Vagina (tissue), 1 donor: ENCODE measurements around the gene RAET1L. TPM values are rescaled to one million over a fixed set of nuclear protein-coding genes. Genes with fewer than 3 reads are reported as not detected.

ENCODE experiments used
- total RNA-seq: library from RNA; depleted of rRNA; stranded (reverse); fragments of >200 nt; gene quantifications from one replicate; pipeline ENCODE4 v1.2.3, GENCODE V29; 2016

The RAET1L gene
- total RNA-seq, 1 donor from 2014 or later: 8.3 TPM

Other genes starting within 250 kb of the RAET1L start
- 35.1 TPM for gene LRP11, start 161.2 kb downstream of the RAET1L start, total RNA-seq
- gene RAET1E, start 127.4 kb downstream of the RAET1L start, total RNA-seq: 27.5 TPM
- gene RAET1G, start 102.4 kb downstream of the RAET1L start, total RNA-seq: 4.9 TPM
- not detected for gene ULBP2, start 83.5 kb downstream of the RAET1L start, total RNA-seq
- gene ULBP1, start 61.6 kb downstream of the RAET1L start, total RNA-seq: not detected
- 1.7 TPM for gene ULBP3, start 43.6 kb upstream of the RAET1L start, total RNA-seq
- gene PPP1R14C, start 117.5 kb upstream of the RAET1L start, total RNA-seq: 23.8 TPM